SKM-1 (cell line): ENCODE results near the gene NPM3.
"Not testable (repeated sequence)": the region's sequence is repeated elsewhere in the genome, so short reads cannot be mapped to it uniquely, and the experiment has no call there.

Experiments
- DNase-seq: peaks from one replicate; lab custom pipeline; 2025; ENCODE audit not compliant: unreplicated experiment; lab: John Stamatoyannopoulos, UW

NPM3 gene

DNA sequence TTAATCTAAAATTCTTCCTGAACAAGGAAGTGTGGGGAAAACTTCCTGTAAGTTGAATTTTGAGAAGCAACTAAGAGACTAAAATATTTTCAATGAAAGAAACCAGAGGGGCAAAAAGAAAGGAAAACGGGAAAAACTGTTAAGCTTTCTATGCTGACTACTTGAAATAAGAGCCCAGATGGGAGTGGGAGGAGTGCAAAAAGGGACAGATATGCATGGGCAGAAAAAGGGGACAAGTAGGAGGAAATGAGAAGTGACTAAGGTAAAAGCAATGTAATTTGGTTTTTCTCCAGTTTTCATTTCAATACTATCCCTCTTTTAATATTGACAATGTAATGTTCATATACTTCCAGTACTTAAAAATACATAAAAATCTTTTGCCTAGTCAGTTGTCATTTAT, 23.9 kb upstream of the NPM3 start:
- no peak for DNase-seq

DNA sequence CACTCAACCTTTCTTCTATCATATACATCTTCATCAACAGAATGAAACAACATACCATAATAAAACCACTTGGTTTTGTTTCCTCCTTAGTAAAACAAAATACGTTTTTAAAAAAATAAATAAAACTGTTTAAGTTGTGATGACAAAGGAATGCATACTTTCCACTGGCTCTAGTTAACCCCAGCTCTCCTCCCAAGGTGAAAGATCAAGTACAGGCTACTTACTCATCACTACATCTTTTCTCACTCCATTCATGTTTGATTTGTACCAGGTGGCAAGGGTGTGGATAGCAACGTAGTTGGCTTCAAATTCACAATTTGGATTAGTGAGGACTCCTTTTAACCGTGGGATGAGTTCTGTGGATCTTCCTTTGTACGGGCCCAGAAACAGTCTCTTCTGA, 20.3 kb upstream of the NPM3 start:
- DNase-seq: no peak

DNA sequence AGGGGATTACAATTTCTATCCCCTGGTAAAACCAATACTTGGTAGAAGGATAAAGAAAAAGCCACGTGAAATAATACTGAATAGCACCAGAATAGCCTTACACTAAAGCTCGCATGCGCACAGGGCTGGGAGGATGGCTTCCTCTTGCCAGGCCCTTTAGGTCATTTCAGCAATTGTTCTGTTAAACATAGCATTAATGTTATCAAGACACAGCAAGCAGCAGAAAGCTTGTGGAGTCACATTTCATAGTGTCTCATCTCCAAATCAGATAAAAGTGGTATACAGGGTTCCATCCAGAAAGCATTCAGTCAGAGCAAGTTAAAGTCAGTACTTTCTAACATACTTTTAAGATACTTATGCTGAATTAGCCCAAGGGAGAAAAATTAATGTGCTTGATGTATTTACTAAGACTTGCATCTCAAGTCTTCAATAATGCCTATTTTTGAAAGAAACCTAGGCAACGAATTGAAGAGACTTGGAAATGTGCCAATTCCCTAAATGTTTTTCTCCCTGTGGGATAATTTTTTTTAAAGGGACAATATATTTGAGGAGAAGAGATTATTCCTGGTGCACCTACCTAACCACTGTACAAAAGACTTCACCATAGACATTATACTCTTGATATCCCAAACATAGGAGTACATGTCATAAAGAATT, 14.3 kb upstream of the NPM3 start:
- DNase-seq: no peak

DNA sequence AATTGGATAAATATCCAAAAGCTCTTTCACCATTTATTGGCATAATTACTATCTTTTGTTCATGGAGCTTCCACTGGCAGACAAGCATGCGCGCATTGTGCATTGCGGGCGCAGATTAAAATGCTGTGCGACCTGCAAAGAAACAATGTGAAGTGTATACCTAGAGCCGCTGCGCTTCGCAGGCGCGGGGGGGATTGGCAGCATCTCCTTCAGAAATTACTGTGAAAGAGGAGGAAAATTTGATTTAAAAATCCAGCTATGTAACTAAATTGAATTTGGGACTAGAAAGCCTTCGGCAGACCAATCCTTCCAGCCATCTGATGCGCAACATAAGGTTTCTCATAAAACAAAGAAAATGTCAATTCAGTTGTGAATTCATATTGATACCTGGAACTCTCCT, 10.3 kb upstream of the NPM3 start:
- no peak for DNase-seq

DNA sequence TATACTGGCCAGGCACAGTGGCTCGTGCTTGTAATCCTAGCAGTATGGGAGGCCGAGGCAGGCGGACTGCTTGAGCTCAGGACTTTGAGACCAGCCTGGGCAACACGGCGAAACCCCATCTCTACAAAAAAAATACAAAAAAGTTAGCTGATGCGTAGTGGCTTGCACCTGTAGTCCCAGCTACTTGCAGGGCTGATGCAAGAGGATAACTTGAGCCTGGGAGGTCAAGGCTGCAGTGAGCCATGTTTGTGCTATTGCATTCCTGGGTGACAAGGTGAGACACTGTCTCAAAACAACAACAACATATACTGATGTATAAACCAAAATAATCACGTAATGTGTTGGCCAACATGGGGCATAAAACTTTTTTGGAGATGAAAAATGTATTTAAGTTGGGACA, 6.4 kb upstream of the NPM3 start:
- DNase-seq: no peak

DNA sequence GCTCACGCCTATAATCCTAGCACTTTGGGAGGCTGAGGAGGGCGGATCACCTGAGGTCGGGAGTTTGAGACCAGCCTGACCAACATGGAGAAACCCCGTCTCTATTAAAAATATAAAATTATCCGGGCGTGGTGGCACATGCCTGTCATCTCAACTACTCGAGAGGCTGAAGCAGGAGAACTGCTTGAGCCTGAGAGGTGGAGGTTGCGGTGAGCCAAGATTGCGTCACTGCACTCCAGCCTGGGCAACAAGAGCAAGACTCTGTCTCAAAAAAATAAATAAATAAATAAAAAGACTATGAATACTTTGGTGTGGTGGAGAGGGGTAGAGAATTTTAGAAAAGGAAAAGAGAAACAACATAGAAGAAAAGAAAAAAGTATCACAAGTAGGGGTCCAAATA, 6.0 kb upstream of the NPM3 start:
- not testable (repeated sequence) for DNase-seq

DNA sequence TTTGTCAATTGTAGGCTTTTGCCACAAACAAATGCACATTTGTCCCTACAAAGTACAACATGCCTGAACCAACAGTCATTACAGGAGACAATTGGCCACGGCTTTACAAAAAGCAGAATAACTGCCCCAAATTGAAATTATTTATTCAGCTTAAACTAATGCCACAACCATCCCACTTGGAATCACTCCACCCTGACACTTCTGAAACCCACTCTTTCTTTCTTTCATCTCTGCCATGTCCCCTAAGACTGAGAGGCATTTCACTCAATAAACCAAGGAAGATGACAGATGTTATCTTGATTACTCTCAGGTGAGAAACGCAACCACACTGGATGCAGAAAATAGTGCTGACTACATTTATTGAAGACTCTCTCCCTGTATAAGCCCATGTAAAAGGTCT, 2.6 kb upstream of the NPM3 start:
- DNase-seq: no peak

DNA sequence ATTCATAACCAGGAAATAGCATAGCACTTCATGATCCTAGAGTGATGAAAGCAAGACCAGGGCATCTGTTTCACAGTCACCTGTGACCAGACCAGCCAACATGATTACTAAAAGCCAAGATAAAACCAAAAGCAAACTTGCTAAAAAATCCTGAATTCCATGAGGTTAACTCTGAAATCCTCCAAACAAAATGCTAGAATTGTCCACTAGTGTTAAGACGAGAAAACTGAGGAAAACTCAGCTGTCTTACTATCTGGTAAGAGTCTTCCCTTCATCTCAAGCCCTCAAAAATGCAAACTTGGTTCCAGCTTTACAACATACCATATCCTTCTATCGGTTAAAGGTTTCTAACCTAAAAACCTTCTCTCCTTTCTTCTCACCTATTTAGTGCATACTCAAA, 1.3 kb upstream of the NPM3 start:
- DNase-seq: no peak

DNA sequence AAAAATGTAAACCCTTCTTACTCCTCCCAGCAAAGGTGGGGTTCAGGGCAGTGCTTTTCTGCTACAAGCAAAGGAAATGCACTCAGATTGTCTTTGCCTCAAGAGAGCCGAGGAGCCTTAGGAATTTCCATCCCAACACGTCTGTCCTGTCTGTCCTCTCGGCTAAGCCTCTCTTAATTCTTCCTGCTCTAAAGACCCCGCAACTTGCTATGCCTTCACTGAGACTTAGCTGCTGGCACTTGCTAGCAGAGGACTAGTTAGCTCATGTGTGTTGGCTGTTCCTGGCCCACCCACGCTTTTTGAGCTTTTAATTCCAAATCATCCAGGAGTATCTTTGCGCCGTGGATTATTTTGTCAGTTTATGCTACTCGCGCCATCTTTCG, 481 bp upstream of the NPM3 start:
- no peak for DNase-seq

DNA sequence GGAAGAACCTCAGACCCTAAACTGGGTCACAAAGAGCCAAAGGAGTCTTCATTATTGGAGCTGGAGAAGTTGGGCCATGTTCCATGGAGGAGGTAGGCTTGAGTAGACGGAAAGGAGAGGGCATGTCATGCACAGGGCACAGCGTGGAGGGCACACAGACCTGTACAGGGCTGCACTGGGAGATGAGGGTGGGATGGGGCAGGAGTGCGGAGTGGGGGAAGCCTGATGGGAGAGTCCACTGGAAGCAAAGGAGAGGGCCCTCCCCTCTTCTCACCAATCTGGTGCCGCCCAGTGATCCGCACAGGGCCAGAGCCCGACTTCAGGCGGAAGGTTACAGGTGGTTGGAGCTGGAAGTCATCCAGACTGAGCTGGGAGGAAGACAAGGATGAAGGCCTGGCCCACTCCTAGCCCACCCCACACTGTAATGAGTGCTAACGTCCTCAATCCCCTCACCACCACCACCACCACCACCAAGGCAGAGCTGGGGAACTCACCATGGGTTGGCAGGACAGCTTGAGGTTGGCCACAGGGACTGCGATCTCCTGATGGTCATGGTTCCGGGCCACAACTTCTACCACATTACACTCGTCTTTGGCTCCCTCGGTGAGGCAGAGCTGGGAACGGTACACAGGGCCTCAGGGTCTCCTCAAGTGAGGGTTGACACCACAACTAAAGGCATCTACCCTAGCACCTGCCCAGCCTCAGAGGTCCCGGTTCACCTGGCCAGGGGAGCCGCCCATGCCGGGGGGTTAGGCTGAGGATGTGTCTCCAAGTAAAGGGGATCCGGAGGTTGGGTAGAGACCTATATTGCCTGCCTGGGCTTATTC, 1.0 kb downstream of the NPM3 start:
- no peak for DNase-seq

DNA sequence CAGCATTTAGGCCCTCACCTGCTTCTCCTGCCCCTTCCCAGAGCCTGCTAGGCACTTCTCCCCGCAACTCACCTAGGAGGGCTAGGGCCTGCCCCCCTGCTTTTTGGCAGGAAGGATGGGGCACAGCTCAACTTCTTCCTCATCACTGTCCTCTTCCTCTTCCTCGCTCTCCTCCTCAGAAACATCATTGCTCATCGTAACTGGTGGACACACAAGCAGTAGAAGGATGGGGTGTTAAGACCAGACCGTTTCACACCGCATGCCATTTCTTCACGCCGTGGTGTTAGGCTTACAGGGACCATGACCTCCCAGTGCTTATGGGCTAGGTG, 1.6 kb downstream of the NPM3 start:
- DNase-seq: no peak

DNA sequence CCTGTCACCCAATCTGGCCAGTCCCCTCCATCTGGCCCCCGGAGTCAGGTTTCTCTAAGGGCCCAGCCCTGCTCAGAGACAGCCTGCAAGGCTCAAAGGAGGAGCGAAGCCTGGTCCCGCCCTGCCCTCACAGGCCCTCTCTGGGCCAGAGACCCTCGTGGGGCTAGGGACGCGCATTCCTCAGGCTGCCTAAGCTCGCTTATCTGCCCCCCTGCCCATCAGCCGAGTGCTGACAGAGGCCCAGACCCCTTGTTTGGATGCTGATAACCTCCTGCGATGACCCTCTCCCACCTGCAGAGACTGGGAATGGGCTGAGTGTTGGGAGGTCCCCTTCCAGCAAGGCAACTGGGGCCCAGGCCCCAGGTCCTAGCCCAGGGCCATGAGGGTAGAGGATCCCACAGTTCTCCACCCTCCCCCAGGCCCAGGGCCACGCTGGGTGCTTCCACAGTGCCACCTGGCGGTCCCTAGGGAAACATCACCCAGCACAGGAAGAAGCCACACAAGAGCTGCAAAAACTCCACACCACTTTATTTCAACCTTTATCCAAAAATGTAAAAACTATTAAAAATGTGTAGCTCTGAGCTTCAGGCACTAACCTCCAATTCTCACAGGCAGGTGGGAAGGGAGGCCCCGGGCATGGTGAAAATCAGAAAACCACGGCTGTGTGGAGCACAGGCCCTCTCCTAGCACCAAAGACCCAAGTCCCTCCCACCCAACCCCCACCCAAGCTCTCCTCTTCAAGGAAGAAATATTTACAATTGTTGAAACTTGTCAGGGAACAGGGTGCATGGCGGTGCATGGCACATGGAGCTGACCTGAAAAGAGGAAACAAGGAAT, 2.2 kb downstream of the NPM3 start:
- DNase-seq: peak; percentile 52

DNA sequence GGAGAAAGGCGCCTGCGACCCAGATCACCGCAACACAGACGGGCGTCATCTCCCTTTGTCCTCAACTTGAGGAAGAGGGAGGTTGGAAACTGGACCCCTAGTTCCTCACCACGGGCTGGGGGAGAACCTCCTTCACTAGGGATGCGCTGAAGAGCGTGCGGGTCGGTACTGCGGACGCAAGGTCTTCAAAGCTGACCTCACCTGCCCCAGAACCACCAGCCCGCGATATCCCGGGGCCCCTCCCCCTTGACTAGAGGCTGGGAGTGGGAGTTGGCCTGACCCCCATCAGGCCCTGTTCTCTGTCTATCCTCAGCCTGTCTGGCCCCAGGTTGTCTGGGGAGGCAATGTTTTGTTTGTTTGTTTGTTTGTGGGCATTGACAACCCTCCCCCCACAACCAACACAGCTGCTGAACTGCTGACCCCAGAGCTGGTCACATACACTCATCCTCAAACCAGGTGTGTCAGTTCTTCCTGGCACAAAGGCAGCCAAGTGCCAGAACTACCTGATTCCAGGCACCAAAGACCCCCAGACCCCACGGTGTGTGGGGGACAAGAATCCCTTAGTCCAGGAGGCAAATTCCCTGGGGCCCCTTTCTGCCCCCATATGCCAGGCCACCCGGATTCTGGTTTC, 2.9 kb downstream of the NPM3 start:
- no peak for DNase-seq

DNA sequence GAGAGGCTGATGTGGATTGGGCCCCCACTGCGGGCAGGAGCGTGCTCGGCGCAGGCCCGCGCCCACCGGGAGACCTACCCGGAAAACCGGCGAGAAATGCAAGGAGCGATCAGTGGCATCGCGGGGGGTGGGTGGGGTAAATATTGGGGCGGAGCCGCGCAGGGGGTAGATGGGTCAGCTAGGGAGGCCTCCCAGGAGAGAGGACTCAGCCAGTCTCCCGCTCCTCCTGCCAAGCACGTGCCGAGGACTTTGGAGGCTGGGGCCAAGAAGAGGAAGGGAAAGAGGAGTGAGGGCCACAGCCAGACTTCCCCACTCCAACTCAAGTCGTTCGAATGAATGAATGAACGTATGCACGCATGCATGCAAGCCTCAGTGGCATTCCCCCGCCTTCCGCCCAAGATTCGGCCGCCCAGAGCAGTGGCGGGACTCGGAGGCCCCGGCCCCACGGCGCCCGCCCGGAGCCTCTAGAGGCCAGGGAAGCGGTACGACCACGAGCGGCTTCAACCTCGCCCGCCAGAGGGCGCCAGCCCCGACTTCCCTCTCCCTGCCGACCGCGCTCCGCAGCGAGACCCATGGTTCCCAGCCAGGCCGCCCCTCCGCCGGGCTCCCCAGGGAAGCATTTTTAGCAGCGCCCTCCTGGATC, 3.6 kb downstream of the NPM3 start:
- no peak for DNase-seq

DNA sequence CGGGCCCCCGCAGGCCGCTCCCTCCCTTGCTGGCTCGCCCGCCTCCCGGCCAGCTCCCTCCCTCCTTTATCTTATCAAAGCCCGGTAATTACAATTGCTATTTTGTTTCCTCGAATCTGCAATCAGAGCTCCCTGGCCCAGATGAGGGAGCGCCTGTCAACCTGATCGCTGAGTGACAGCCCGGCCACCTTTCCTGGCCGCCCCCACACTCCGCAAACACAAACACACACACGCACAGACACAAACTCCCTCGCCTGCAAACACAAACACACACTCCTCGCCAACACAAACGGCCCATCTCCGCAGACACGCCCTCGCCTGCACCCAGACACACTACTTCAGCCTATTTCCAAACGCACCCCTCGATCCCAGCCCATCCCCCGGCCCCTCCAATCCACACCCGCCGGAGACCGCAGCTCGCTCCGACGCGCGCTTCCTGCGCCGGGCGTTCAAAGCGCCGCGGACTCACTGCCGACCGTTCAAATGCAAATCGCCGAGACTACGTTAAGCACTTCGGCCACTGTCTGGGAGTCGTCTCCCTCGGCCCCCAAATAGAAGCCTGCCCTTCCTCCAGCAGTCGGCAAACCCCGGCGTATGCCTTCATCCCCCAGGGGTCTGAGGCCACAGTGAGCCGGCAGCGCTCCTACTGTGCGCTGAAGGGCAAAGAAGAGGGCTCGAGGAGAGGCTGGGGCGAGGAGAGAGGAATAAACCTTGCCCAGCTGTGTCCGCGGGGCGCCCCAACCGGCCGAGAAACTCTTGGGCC, 4.3 kb downstream of the NPM3 start:
- DNase-seq: no peak

DNA sequence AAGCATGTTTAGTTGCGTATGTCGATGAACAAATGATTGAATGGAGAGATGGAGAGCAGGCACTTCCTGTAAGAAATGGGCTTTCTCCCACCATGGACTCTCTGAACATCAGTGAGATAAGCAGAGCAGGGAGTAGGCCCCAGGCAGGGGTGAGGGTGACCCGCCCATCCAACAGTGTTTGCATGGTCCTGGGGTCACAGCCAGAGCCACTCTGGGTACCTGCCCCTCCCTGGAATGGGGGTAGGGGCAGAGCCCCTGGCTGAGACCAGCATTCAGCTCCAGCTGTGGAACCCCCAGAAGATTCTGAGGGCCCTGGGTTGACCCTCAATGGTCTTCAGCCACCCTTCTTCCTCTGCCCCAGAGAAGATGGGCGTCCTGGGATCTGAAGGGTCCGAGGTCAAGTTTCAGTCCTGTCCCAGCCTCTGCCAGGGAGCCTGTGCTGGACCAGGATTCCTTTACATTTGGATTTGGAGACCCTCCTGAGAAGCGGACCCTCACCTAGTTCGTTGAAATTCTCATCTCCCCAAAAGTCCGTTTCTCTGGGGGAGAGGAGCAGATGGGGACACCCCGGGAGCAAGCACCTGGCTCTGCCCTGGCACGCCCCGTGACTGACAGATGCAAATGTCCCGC, 5.0 kb downstream of the NPM3 start:
- DNase-seq: no peak

DNA sequence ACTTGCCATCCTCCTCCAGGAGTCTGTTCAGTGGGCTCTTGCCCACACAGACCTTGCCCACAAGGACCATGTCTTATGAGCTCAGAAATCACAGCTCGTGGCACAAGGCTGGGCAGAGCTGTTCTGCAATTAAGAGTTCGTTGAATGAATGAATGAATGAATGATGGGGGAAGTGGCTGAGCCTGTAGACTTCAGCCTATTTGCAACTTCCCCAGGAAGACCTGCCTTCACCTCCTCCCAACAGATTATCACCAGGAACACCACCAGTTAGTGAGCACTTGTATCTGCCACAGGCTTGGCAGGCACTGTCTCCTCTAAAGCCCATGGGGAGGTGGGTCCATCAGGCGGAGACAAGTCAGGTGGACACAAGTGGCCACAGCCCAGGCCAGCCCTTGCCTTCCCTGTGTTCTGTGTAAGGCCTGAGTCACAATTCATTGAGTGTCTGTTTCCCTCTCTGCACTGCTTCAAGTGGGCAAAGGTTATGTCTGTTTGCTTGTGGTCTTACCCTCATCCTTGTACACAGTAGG, 5.6 kb downstream of the NPM3 start:
- DNase-seq: no peak

DNA sequence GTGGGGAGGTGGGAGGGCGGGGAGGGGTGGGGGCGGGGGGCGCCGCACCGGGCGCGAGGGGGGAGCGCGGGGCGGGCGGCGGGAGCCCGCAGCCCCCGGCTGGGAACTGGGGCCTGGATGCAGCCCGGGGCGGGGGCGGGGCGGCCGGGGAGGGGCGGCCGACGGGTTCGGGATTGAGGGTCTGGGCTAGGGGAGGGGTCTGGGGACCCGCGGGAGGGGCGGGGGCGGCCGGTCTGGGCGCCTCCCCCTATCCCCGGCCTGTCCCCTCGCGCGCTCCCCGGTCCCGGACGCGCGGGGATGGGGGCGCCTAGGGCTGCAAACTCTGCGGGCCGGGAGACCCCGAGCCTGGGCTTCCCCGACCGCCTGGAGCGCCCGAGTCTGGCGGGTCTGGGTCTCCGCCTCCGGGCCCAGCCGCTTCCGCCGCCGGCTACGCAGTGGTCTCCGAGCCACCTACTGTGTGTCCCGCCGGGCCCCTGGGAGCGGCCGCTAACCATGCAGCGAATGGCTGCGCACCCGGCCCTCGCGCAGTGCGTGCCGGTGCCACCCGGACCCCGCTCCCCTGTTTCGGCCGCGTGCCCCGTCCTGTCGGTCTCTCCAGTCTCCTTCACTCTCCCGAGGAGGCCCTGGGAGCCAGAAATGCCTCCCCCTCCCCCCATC, 7.0 kb downstream of the NPM3 start:
- DNase-seq: no peak
